ENCODE measurements around the gene TNRC6B.

GRCh38 chr22:40194656-40195055, 16.9 kb downstream of the TNRC6B start:
- TF ChIP-seq CTCF (IDR thresholded peaks at IDR 0.05; ENCODE audit: poor library complexity) (no peak), EZH2 (IDR thresholded peaks at IDR 0.05; ENCODE audit: borderline replicate concordance) (no peak)
